ENCODE data around the gene GPC6.

The GPC6 gene

DNA sequence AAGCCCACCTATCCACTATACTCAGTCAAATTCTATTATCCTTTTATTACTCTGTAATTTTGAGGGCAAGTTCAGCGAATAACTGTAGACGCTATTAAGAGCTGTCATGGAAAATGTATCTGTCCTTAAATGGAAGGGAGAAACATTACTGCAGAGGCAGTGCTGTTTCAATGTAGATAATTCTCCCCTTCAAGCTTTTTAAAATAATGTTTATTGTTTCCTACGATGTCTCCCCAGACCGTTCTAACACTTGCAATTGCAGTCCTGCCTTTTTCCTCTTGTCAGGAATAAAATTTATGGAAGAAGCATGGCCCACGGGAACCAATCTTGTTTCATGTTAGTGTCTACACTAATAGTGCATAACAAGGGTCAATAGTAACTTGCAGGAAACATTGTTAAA, 159.5 kb downstream of the GPC6 start:
- no peak for DNase-seq

DNA sequence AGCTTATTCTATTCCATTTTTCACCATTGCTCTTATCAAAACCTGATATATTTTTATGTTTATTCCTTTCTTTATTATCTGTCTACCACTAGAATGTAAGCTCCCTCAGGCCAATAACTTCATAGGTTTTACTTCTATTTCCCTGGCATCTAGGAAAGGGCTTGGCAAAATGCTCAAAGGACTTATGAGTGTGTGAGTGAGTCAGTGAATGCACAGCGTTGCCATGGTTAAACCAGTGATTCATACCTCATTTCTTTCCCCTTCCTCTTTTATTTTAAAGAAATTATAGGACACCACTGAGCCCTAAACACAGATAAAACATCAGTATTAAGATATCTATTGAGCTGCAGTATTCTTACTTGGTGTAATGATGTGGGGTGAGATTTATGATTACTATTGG, 162.1 kb downstream of the GPC6 start:
- DNase-seq, result no peak

DNA sequence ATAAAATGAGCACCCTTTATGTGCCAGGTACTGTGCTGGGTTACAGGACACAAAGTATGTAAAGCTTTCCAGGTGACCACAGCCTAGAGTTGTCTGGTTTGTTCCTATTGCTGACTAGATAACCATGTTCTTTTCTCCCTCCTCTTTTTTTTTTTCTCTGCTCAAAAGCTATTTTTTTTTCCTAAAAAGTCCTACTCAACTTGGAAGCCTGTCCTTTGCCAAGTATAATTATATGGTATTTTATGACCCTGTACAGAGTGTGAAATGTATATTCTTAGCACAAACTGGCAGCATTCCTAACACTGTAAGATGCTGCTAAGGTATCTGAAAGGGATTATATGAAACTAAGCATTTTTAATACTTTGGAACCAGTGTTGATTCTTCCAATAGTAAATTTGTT, 171.0 kb downstream of the GPC6 start:
- DNase-seq, result no peak

DNA sequence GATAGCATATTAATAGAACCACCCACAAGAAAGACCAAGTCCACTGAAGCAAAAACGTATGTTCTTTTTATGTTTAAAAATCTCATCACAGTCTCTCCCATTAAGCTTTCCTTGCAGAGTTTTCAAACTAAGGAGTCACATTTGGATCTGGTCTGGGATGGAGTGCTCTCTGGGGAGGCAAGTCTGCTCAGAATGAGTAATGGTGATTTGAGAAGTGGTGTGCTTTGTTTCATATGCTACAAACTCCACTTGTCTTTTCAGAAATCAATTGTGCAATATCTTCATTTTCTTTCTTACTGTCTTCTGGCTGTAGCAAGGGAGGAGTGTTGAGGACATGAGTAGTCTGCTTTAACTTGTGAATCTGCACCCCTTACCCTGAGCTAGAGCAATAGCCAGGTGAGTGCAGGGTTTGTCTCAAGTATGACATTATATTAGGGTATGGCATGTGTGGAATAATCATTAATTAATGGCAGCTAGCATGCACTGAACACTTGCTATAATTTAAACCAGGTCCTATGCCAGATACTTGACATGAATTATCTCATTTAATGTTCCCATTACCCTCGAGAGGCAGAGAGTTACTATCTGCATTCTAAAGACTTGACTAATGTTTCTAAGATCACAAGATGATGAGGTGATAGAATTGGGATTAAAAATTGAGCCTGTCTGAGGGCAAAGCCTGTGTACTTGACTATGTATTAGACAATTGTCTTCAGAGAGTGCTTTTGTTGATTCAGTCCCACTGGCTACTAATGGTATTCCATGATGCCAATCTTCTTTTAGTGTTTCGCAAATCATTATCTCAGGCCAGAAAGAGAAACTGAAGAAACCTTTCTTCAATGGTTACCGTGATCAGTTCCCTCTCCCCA, 171.8 kb downstream of the GPC6 start:
- no peak for DNase-seq

DNA sequence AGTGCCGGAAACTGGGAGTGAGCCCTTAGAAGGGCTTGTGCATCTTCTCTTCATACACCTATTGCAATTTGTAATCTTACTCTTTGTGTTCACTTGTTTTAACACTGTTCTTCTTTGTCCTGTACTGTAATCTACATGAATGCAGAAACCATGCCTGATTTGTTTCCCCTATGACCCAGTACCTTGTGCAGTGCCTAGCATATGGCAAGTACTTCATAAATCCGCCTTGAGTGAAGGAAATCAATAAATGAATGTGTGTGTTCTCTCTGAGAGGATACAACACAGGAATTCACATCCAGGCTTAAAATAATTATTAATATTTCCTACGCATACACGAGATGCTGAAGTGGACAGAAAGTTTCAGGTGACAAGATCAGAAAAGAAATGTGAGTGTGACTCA, 172.6 kb downstream of the GPC6 start:
- DNase-seq, result no peak

DNA sequence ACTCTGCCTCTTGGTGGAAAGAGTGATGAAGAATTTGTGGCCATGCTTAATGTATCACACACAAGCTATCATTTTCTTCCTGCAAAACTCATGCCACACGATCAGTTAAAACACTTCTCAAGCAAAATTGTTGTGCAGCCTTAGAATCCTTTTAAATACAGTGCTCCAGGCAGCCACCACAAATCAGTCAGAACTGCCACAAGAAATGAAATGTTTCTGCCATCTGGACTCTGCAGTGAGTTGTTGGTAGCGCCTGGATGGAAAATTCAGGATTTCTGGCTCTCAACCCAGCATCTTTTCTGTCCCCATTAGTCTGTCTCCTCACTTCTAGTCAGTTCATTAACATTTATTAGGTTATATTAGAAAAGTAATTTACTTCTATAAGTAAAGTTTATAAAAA, 179.5 kb downstream of the GPC6 start:
- DNase-seq, result no peak

DNA sequence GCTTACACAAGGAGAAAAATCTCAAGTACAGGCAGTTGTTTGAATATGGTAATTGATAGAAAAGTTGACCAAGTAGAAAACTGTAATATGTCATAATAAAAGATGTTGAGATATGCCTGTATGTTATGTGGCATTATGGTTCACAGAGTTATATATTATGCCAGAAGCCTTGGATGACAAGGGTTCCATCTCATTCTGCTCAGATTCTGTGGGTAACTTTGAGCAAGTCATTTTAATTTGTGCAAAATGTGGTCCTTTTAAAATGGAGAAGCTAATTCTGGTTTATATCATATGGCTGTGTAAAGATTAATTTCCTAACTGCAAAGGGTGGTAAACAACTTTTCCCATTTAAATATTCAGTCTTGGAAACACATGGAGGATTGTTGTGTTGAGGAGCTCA, 180.9 kb downstream of the GPC6 start:
- no peak for DNase-seq

DNA sequence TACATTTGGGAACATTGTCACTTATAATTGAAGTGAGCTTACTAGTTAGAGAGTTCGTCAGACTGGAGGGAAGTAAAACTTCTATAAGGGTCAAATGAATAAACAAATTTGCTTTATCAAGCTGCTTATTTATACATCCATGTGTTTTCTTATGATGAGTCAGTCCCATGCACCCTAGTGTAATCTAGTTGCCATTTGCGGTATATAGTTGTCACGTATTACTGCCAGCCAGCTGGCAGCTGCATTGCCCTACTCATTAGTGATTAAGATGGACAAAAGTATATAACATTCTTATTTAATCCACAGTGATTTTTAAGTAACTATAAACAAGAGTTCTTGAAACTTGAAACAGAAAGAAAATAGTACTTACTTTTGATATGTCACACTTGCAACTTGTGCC, 182.4 kb downstream of the GPC6 start:
- DNase-seq, result no peak

DNA sequence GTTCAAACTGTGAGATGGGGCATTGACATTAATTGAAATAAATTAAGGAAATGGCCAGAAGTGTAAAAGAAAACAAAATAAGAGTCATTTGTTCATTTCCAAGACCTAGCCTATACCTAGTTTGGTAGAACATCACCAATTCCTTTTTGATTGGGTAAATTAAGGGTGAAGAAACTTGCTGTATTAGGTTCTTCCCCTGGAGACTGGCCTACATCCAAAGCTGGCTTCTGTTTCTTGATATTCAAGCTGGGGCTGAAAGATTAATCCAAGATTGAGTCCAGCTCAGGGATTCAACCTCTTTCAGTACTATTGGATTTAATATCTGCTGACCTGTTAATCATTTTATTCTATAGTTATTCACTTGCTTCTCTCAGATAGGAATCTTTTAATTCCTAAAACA, 183.2 kb downstream of the GPC6 start:
- DNase-seq, result no peak

DNA sequence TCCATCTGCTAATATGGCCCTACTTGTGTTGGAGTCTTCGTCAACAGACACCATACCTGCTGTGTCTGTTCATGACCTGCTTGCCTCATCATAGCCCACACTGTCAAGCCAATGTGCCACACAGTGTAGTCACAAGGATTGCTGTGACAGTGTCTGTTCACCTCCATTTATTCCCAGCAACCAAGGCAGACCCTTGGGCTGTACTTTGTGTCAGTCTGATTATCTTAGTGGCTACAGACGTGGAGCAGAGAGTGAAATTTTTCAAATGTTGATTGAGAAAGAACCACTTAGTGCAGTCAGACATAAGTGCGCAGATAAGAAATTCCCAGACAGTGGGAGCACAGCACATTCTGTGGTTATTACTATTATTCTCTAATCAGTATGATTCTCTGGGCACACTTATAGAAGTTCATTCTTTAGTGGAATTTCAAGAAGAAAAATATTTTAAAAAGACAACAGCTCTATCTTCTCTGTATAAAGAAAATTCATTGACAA, 184.6 kb downstream of the GPC6 start:
- DNase-seq, result no peak

DNA sequence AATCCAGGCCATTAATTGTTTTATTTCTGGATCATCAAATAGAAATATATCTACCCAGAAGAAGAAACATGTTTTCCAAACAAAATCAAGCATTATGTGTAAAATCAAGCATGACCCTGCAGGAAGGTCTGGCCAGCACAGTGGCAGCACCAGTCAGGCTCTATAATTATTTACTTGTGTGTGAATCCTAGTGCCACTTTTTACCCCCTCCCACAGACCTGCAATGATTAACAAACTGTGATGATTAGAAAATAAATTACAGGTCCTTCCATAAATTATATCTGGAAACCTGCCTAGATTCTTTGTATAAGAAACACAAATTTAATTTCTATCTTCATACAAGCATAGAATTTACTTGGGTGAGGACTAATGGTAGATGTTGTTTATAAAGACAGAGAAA, 186.1 kb downstream of the GPC6 start:
- no peak for DNase-seq

DNA sequence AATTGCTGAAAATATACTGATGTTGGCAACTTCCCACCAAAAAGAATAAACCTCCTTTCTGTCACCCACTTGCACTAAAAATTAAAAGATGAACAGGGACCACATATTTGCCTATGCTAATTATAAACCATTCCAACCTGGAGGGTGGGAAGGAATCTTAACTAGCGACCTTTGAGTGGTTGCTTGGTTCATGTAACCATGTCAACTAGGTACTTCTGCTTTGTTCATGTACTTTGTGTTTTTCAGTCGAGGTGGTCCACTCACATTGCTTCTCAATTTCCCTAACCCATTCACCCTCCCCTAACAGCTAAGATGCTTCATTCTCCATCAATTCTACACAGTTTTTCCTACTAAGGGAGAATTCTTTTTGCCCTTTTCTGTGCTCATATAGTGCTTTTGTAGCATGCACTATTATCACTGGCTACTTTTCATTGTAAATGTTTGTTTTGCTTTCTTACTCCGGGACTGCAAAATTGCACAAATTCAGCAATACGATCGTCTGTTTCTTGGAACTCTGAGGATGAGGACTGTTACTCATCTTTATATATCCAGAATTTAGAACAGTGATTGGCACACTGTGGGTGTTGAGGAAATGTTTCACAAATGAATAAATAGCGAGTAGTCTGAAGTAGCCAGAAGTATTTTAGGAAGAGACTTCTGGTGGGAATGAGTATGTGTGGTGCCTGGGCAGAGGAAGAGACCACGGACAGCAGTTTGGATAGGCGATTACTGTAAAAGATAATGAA, 187.5 kb downstream of the GPC6 start:
- no peak for DNase-seq

DNA sequence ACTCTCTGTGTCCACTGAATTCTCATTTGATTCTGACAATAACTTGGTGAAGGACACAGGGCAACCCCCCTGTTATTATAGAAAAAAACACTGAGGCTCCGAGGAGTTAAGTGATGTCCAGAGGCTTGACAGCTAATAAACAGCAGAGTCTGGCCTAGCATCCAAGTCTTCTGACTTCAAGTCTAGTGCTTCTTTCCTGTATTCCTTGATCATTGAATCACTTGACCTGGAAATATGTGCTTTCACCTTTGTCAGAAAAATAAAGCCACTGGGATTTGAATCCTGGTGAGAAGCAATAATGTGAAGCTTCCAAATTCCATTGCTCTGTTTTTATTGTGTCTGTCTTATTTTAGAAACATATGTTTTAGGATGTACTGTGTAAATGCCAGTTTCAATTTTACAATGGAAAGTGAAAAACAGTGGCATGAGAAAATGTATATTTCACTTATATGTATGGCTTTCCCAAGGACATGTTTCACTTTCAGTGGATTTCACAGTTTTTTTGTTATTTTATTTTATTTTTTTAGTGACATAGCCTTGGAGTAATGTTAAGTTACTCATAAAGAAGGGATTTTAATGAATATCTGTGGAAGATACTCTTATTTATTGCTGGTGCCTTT, 190.2 kb downstream of the GPC6 start:
- DNase-seq, result no peak

DNA sequence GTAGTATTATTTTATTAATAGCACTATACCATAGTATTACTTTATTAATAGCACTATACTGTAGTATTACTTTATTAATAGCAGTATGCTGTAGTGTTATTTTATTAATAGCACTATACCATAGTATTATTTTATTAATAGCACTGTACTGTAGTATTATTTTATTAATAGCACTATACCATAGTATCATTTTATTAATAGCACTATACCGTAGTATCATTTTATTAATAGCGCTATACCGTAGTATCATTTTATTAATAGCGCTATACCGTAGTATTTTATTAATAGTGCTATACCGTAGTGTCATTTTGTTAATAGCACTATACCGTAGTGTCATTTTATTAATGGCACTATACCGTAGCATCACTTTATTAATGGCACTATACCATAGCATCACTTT, 191.8 kb downstream of the GPC6 start:
- DNase-seq, result no peak

DNA sequence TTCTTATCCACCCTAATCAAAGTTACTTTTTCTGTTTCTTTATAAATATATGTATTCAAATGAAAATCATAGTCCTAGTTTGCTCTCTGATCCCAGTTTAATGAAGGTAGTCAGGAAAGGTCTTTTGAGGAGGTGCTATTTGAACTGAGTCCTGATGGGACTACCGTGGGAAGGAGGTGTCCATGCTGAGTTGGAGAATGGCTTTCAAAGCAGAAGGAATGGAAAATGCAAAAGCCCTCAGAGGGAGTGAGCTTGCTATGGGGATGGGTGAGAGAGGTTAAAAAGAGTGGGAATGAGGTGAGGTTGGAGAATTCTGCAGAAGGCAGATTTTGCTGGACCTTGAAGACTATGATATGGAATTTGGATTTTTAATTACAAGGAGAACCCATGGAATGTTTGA, 193.6 kb downstream of the GPC6 start:
- DNase-seq, result no peak

DNA sequence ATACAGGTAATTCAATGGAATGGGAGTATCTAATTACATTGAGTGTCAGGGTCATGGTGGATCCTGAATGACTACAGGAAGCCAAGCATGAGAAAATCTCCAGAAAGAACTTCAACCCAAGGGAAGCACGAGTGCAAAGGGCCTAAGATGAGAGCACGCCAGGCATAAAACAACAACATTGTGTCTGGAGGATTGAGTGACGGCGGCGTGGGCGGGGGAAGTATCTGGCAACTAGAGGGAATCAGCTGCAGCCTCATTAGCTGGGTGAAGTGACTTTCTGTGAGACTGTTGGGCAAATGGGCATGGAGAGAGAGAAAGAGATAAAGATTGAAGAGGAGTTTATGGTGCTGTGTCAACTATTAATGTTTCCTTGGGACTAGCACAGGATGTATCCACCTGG, 194.3 kb downstream of the GPC6 start:
- DNase-seq, result no peak

DNA sequence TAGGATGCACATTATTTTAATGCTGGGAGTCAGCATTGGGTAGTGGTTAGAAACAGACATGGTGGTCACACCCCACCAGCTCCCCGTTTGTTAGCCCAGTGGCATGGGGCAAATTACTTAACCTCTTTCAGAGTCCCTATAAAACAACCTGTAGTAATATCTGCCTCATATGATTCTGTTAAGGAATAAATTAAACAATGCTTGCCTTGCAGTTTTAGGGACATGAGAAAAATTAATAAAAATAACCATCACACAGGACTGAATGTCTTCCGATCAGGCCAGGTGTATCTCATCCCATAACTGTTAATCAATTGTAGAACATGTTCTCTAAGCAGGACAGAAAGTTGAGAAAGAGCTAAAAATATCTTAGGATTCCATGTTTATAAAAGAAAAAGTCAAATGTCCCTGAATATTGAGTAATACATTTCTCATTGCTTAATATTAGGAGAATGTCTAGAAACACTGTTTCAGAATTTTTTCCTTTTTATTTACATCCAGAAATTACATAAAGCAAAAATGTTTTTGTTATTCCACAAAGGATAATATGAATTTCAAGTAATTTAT, 196.5 kb downstream of the GPC6 start:
- no peak for DNase-seq

DNA sequence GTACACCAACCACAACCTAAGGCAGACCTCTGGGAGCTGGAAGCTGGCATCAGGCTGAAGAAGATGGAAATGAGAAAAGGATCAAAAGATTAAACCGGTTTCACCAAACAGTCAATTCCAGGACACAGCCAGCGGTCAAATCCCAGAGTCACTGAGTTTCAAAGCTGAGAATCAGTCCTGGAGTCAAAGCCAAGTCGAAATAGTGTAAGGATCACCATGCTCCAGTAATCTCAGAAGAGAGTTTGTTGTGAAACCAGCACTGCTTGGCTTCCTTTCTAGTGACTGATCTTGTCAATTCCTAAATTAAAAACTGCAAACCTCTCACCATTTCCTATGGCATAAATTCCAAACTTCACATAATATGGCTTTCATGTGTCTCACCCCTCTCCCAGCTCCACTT, 198.8 kb downstream of the GPC6 start:
- no peak for DNase-seq

DNA sequence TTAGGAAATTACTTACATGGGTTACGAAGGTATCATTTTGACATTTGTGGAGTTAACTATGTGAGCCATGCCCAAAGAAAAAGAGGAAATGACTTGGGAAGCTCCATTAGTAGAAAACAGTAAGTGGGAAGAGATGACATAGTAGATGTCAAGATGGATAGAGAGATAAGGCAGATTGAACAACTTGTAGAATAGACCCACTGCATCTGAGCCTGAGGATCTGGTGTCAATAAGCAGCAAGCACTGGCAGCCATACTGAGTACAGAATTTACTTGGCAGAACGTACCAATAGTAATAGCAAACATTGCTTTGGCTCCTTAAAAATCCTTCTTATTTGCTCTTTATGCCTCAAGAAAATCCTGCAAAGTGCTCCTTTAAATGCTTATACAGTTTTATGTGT, 203.8 kb downstream of the GPC6 start:
- DNase-seq, result no peak

DNA sequence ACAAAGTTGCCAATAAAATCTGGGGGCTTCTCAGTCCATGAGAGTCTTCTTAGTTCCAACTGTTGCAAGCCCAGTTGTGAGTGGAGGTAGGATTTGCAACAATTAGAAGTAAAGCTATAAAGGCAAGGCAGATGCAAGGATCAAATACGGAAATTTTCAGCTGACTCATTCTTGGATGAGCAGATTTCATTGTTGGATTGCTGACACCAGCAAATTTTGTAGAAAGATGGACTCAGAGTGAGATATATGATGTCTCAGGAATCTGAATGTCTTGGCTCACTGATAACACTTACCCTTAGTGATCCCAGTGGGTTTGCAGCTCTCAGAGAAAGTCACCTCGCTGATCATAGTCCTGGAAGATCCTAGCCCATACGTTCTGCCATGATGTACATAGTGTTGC, 209.0 kb downstream of the GPC6 start:
- no peak for DNase-seq

DNA sequence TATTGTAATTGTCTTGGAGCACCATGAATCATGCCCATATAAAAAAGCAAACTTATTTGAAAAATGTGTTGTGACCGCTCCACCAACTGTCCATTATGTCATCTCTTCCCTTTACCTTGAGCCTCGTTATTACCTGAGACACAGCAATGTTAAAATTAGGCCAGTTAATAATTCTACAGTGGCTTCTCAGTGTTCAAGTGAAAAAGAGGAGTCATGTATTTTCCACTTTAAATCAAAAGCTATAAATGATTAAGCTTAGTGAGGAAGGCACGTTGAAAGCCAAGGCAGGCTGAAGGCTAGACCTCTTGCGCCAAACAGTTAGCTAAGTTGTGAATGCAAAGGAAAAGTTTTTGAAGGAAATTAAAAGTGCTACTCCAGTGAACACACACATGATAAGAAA, 210.5 kb downstream of the GPC6 start:
- no peak for DNase-seq

DNA sequence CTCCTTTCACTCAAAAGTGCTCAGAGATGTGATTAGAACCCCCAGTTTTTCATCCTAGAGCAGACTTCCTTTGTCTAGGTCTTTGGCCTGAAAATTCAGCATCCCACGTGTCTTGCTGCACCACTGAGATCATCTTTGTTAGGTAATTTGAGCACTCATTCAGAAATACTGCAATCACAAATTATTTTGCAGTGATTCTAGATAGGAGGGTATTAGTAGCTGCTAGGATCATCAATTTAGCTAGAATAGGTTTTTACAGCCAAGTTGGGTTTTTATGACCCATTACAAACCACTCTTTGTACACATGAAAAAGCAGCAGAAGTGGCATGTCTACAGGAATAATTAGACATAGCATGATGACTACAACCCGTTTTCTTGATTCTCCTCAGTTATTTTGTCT, 219.6 kb downstream of the GPC6 start:
- DNase-seq, result no peak

DNA sequence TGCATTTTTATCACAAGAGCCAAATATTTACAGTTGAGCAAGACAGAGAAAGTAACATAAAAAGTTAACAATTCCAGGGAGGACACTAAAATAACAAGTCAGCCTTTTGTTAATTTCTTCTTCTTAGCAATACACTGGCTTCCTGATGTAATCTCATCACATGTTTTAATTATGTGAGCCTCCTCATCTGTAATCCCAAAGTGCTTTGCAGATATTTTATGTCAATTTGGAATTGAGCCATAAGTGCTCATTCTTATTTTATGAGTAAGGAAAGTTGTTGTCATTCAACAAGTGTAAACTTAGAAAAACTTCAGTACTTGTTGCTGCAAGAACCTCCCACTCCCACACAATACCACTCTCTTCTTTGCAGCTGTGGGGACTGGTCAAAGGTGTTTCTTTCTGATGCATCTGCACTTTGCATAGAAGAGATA, 223.6 kb downstream of the GPC6 start:
- DNase-seq, result no peak

DNA sequence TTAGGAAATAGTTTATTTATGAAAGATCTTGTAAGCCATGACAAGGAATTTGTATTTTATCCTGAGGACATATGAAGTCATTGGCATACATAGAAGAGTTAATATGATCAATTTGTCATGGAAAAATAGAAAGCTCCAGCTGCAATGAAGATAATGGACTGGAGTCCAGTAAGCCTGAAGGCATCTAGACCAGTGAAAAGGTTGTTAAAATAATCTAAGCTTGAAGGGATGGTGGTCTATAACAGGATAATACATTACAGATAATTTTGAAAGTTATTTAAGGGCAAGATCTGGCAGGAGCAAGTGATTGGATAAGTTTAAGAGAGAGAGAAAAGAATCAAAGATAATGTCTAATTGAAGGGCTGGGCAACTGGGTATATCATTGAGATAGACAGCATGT, 224.2 kb downstream of the GPC6 start:
- DNase-seq, result no peak

All from effector CD8-positive, alpha-beta T cell (primary cell).